K562 (cell line): ENCODE data around the gene WDR81. TPM values are rescaled to one million over a fixed set of nuclear protein-coding genes. Genes with fewer than 3 reads are reported as not detected.
A peak's percentile ranks its signal among the peaks of the same experiment; 100 is the strongest.

Experiments
- BMI1 ChIP-seq: fragments of 150-350 bp; IDR thresholded peaks from 2 replicates; pipeline ENCODE4 v1.6.1; 2014; ENCODE audit warnings: low read length
- GABPB1 ChIP-seq: sonication (generic); formaldehyde crosslinking; IDR thresholded peaks from 2 replicates; pipeline ENCODE4 v1.8.0; 2022; ENCODE audit warnings: mild to moderate bottlenecking, missing genetic modification reagents
- GABPB2 ChIP-seq: fragments of 250-450 bp; sonication (Bioruptor Pico); conservative IDR thresholded peaks from 2 replicates; pipeline ENCODE4 v1.5.1; 2021; ENCODE audit warnings: mild to moderate bottlenecking
- GTF2E2 ChIP-seq: fragments of 200-800 bp; sonication (Bioruptor generic); IDR thresholded peaks from 2 replicates; pipeline ENCODE4 v1.6.1; 2016; ENCODE audit warnings: missing genetic modification characterization, missing compliant biosample characterization
- ILK ChIP-seq: fragments of 450-650 bp; IDR thresholded peaks from 2 replicates; pipeline ENCODE4 v1.6.1; 2016; ENCODE audit warnings: missing genetic modification characterization, low read depth, mild to moderate bottlenecking, missing compliant biosample characterization, moderate library complexity, borderline replicate concordance
- JUND ChIP-seq, 2 experiments: IDR thresholded peaks; 2 replicates in 1 of 2; 3 replicates in 1 of 2; pipeline ENCODE4 v1.6.1; 2011; ENCODE audit warnings: borderline replicate concordance in 2 of 2, low read depth in 2 of 2, low read length in 2 of 2, improper control_type of control experiment in 1 of 2, missing biosample characterization in 1 of 2, missing genetic modification characterization in 1 of 2, missing genetic modification reagents in 1 of 2
- KDM5B ChIP-seq: fragments of 200-600 bp; sonication (generic); IDR thresholded peaks from 2 replicates; pipeline ENCODE4 v1.6.1; 2012; ENCODE audit warnings: low read depth, mild to moderate bottlenecking, moderate library complexity, low read length, control low read depth, inconsistent platforms; ENCODE audit not compliant: insufficient replicate concordance
- MAFG ChIP-seq: fragments of 450-650 bp; conservative IDR thresholded peaks from 2 replicates; pipeline ENCODE4 v1.6.1; 2016; ENCODE audit warnings: missing genetic modification characterization, missing compliant biosample characterization
- MTA3 ChIP-seq: fragments of 450-650 bp; formaldehyde crosslinking; IDR thresholded peaks from 2 replicates; pipeline ENCODE4 v1.6.1; 2017; ENCODE audit warnings: mild to moderate bottlenecking, borderline replicate concordance
- NR3C1 ChIP-seq: sonication (generic); formaldehyde crosslinking; IDR thresholded peaks from 2 replicates; pipeline ENCODE4 v1.8.1; 2022; ENCODE audit warnings: missing genetic modification reagents
- PCBP2 ChIP-seq: fragments of 200-400 bp; formaldehyde crosslinking; IDR thresholded peaks from 2 replicates; pipeline ENCODE4 v1.6.1; 2018; ENCODE audit warnings: low read length, low read depth, mild to moderate bottlenecking, moderate library complexity; ENCODE audit not compliant: poor library complexity, severe bottlenecking
- SIRT6 ChIP-seq: IDR thresholded peaks from one replicate; pipeline ENCODE4 v1.6.1; 2012; ENCODE audit warnings: low read depth, mild to moderate bottlenecking, control low read depth, inconsistent platforms, low read length, moderate library complexity
- SMAD4 ChIP-seq: fragments of 250-450 bp; sonication (Bioruptor Pico); conservative IDR thresholded peaks from 2 replicates; pipeline ENCODE4 v1.8.0; 2021; ENCODE audit warnings: inconsistent platforms, mild to moderate bottlenecking, moderate library complexity
- polyA plus RNA-seq, 8 experiments: library from polyadenylated mRNA; depleted of rRNA in 4 of 8; stranded (reverse) in 5 of 8; unstranded in 3 of 8; fragments of >200 nt; fragmentation: Nextera tagmentation in 2 of 8; fragmentation: Illumina TruSeq in 1 of 8; extraction: Ambion mirVana in 2 of 8; extraction: Trizol in 1 of 8; gene quantifications; 2 replicates each; pipeline versions ENCODE4 v1.2.1 to v1.2.3, GENCODE V29; 2011 to 2014; ENCODE audit warnings: inconsistent platforms in 1 of 8, missing spikeins in 1 of 8
- total RNA-seq, 7 experiments: library from RNA; depleted of rRNA in 6 of 7; stranded (reverse); fragments of >200 nt in 6 of 7; fragmentation: Illumina TruSeq in 2 of 7; extraction: Trizol in 2 of 7; gene quantifications; 2 replicates each; pipeline versions ENCODE4 v1.2.1 to v1.2.3, GENCODE V29; 2011 to 2021; ENCODE audit warnings: low replicate concordance in 1 of 7
- TF ChIP-seq, protein P1 (sequence below): fragments of 450-650 bp; IDR thresholded peaks from one replicate; pipeline ENCODE4 v1.6.1; 2018; ENCODE audit warnings: mild to moderate bottlenecking, moderate library complexity; ENCODE audit not compliant: partially characterized antibody
- TF ChIP-seq, protein P2 (sequence below): fragments of 450-650 bp; IDR thresholded peaks from 2 replicates; pipeline ENCODE4 v1.6.1; 2016; ENCODE audit warnings: antibody characterized with exemption
- TF ChIP-seq, protein P3 (sequence below): fragments of 450-650 bp; IDR thresholded peaks from 2 replicates; pipeline ENCODE4 v1.6.1; 2016; ENCODE audit warnings: borderline replicate concordance
- TF ChIP-seq, protein P4 (sequence below): fragments of 450-650 bp; formaldehyde crosslinking; IDR thresholded peaks from 2 replicates; pipeline ENCODE4 v1.4.0; 2022; ENCODE audit warnings: missing genetic modification characterization
- TF ChIP-seq, protein P5 (sequence below): fragments of 200-800 bp; sonication (Bioruptor generic); IDR thresholded peaks from 2 replicates; pipeline ENCODE4 v1.6.1; 2017; ENCODE audit warnings: missing genetic modification characterization, missing compliant biosample characterization

Gene WDR81
- total and polyA plus RNA-seq, 9 of the 15 experiments (the other 6 are each of a cell fraction or from before 2014, with no cell fraction given), result 0.01 to 17.1 (median 3.3) TPM

DNA sequence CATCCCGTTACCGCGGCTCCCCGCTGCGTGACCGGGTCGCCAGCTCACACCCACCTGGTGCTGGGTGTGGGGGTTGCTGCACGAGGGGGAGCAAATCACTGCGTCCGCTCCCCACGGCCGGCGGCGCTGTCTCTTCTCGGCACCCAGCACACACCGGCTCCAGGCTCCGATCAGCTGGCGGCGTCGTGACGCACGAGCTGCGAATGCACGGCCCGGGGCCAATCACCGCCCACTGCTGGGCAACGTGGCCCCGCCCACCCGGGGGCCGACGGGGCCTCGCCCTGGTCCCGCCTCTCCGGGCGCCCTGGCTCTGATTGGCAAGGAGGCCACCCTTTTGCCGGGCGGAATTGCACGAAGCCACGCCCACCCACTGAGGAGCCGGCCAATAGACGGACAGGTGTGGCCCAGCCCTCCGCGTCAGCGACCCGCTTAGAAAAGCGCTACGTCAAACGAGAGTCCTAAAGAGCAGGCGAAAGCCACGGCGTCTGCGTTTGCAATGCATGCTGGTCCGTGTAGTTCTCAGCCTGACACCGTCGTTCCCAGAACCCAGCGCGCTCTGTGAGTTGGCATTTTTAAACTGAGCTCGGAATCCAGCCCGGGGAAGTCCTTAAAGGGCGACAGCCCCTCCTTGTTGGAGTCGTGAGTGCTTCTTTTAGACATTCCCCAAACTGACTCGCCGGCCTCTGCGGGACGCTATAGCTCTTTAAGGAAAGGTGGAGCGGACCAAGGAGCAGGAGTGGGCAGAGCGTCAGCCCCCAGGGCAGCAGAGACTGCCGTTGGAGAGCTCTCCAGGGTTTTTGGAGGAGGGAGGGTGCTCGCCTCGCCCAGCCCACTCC is 8.2 kb upstream of the WDR81 start (continued):
- TF ChIP-seq, protein P1, sequence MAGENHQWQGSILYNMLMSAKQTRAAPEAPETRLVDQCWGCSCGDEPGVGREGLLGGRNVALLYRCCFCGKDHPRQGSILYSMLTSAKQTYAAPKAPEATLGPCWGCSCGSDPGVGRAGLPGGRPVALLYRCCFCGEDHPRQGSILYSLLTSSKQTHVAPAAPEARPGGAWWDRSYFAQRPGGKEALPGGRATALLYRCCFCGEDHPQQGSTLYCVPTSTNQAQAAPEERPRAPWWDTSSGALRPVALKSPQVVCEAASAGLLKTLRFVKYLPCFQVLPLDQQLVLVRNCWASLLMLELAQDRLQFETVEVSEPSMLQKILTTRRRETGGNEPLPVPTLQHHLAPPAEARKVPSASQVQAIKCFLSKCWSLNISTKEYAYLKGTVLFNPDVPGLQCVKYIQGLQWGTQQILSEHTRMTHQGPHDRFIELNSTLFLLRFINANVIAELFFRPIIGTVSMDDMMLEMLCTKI, result no peak
- TF ChIP-seq, protein P2, sequence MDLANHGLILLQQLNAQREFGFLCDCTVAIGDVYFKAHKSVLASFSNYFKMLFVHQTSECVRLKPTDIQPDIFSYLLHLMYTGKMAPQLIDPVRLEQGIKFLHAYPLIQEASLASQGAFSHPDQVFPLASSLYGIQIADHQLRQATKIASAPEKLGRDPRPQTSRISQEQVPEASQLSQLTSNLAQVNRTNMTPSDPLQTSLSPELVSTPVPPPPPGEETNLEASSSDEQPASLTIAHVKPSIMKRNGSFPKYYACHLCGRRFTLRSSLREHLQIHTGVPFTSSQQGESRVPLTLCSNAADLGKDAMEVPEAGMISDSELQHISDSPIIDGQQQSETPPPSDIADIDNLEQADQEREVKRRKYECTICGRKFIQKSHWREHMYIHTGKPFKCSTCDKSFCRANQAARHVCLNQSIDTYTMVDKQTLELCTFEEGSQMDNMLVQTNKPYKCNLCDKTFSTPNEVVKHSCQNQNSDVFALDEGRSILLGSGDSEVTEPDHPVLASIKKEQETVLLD, result 0 out of 2 replicates have a peak, but pooled peaks have one; percentile 12
- TF ChIP-seq GTF2E2 (tag), result peak; percentile 28; the same call in 1 of the 2 replicates
- TF ChIP-seq KDM5B, result peak; percentile 65
- no peak for TF ChIP-seq GABPB2
- TF ChIP-seq, protein P3, sequence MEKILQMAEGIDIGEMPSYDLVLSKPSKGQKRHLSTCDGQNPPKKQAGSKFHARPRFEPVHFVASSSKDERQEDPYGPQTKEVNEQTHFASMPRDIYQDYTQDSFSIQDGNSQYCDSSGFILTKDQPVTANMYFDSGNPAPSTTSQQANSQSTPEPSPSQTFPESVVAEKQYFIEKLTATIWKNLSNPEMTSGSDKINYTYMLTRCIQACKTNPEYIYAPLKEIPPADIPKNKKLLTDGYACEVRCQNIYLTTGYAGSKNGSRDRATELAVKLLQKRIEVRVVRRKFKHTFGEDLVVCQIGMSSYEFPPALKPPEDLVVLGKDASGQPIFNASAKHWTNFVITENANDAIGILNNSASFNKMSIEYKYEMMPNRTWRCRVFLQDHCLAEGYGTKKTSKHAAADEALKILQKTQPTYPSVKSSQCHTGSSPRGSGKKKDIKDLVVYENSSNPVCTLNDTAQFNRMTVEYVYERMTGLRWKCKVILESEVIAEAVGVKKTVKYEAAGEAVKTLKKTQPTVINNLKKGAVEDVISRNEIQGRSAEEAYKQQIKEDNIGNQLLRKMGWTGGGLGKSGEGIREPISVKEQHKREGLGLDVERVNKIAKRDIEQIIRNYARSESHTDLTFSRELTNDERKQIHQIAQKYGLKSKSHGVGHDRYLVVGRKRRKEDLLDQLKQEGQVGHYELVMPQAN, result peak; percentile 94
- TF ChIP-seq MTA3, result peak; percentile 56; the same call in 1 of the 2 replicates
- no peak for TF ChIP-seq NR3C1 (CRISPR knock-in tag)
- TF ChIP-seq JUND (IDR thresholded peaks at IDR 0.05; ENCODE audit: borderline replicate concordance, low read depth, low read length), result peak; percentile 35
- 0 out of 3 replicates have a peak, but pooled peaks have one; percentile 31 for TF ChIP-seq JUND (tag; IDR thresholded peaks at IDR 0.05; ENCODE audit: borderline replicate concordance, low read depth, low read length)
- no peak for TF ChIP-seq PCBP2
- no peak for TF ChIP-seq SIRT6
- no peak for TF ChIP-seq BMI1
- TF ChIP-seq, protein P4, sequence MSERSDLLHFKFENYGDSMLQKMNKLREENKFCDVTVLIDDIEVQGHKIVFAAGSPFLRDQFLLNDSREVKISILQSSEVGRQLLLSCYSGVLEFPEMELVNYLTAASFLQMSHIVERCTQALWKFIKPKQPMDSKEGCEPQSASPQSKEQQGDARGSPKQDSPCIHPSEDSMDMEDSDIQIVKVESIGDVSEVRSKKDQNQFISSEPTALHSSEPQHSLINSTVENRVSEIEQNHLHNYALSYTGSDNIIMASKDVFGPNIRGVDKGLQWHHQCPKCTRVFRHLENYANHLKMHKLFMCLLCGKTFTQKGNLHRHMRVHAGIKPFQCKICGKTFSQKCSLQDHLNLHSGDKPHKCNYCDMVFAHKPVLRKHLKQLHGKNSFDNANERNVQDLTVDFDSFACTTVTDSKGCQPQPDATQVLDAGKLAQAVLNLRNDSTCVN, result no peak
- no peak for TF ChIP-seq SMAD4 (CRISPR knock-in tag)
- TF ChIP-seq, protein P5, sequence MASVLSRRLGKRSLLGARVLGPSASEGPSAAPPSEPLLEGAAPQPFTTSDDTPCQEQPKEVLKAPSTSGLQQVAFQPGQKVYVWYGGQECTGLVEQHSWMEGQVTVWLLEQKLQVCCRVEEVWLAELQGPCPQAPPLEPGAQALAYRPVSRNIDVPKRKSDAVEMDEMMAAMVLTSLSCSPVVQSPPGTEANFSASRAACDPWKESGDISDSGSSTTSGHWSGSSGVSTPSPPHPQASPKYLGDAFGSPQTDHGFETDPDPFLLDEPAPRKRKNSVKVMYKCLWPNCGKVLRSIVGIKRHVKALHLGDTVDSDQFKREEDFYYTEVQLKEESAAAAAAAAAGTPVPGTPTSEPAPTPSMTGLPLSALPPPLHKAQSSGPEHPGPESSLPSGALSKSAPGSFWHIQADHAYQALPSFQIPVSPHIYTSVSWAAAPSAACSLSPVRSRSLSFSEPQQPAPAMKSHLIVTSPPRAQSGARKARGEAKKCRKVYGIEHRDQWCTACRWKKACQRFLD (CRISPR knock-in tag), result peak; percentile 81
- no peak for TF ChIP-seq ILK (tag)
- peak; percentile 57 for TF ChIP-seq GABPB1 (CRISPR knock-in tag)
- peak; percentile 74 for TF ChIP-seq MAFG (tag)
